Gastroesophageal sphincter (tissue), 3 donors: ENCODE results near the gene CLDN12.

Experiments
- POLR2A ChIP-seq, 2 donors: fragments of 450-650 bp; IDR thresholded peaks; one replicate each; pipeline ENCODE4 v1.6.1; 2017; ENCODE audit warnings: antibody characterized with exemption in 2 of 2, mild to moderate bottlenecking in 2 of 2, moderate library complexity in 1 of 2
- TF ChIP-seq, protein P1 (sequence below), 4 experiments: fragments of 200-600 bp in 2 of 4; fragments of 450-650 bp in 2 of 4; sonication (generic) in 1 of 4; IDR thresholded peaks; one replicate each; pipeline ENCODE4 v1.5.1; 2017 to 2019; ENCODE audit warnings: antibody characterized with exemption in 4 of 4, mild to moderate bottlenecking in 2 of 4, moderate library complexity in 2 of 4

- no peak for TF ChIP-seq POLR2A (IDR thresholded peaks at IDR 0.05)
- TF ChIP-seq, protein P1, sequence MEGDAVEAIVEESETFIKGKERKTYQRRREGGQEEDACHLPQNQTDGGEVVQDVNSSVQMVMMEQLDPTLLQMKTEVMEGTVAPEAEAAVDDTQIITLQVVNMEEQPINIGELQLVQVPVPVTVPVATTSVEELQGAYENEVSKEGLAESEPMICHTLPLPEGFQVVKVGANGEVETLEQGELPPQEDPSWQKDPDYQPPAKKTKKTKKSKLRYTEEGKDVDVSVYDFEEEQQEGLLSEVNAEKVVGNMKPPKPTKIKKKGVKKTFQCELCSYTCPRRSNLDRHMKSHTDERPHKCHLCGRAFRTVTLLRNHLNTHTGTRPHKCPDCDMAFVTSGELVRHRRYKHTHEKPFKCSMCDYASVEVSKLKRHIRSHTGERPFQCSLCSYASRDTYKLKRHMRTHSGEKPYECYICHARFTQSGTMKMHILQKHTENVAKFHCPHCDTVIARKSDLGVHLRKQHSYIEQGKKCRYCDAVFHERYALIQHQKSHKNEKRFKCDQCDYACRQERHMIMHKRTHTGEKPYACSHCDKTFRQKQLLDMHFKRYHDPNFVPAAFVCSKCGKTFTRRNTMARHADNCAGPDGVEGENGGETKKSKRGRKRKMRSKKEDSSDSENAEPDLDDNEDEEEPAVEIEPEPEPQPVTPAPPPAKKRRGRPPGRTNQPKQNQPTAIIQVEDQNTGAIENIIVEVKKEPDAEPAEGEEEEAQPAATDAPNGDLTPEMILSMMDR (IDR thresholded peaks at IDR 0.05), result no peak
Measured at GRCh38 chr7:90446137-90446899, 43.1 kb downstream of the CLDN12 start.
